K562 (cell line): ENCODE data around the gene LITAF. TPM values are rescaled to one million over a fixed set of nuclear protein-coding genes. Genes with fewer than 3 reads are reported as not detected.
A peak's percentile ranks its signal among the peaks of the same experiment; 100 is the strongest.

ENCODE experiments used
- BHLHE40 ChIP-seq: IDR thresholded peaks from 2 replicates; pipeline ENCODE4 v1.6.1; 2011; ENCODE audit warnings: low read length, improper control_type of control experiment
- CBX3 ChIP-seq, 2 experiments: IDR thresholded peaks; 1 replicate in 1 of 2; 2 replicates in 1 of 2; pipeline ENCODE4 v1.6.1; 2012; ENCODE audit warnings: inconsistent platforms in 2 of 2, low read length in 2 of 2, borderline replicate concordance in 1 of 2, control low read depth in 1 of 2
- ELK1 ChIP-seq: sonication (generic); formaldehyde crosslinking; IDR thresholded peaks from 2 replicates; pipeline ENCODE4 v1.8.1; 2022; ENCODE audit warnings: missing genetic modification reagents
- FOXK1 ChIP-seq: sonication (generic); formaldehyde crosslinking; IDR thresholded peaks from 2 replicates; pipeline ENCODE4 v1.8.0; 2022; ENCODE audit warnings: missing genetic modification reagents, mild to moderate bottlenecking, borderline replicate concordance
- GATAD2A ChIP-seq: fragments of 450-650 bp; IDR thresholded peaks from 2 replicates; pipeline ENCODE4 v1.6.1; 2017
- HMGN3 ChIP-seq: IDR thresholded peaks from 2 replicates; pipeline ENCODE4 v1.6.1; 2011; ENCODE audit warnings: borderline replicate concordance, low read depth, mild to moderate bottlenecking, mixed read lengths, low read length; ENCODE audit not compliant: insufficient read length; ENCODE audit errors: extremely low read depth
- ID3 ChIP-seq, 2 experiments: fragments of 250-450 bp in 1 of 2; fragments of 450-650 bp in 1 of 2; sonication (Bioruptor Pico) in 1 of 2; IDR thresholded peaks; 2 replicates each; pipeline versions ENCODE4 v1.6.1 to v1.8.0; 2016 to 2021; ENCODE audit warnings: mild to moderate bottlenecking in 2 of 2, moderate library complexity in 2 of 2, missing compliant biosample characterization in 1 of 2, missing genetic modification characterization in 1 of 2
- MAX ChIP-seq: sonication (generic); formaldehyde crosslinking; IDR thresholded peaks from 2 replicates; pipeline ENCODE4 v1.9.0; 2022; ENCODE audit warnings: mild to moderate bottlenecking, missing genetic modification reagents
- NKRF ChIP-seq: fragments of 450-650 bp; IDR thresholded peaks from 2 replicates; pipeline ENCODE4 v1.6.1; 2016; ENCODE audit warnings: borderline replicate concordance
- POLR2A ChIP-seq: fragments of 450-650 bp; conservative IDR thresholded peaks from 2 replicates; pipeline ENCODE4 v1.6.1; 2016
- RCOR1 ChIP-seq, 2 experiments: IDR thresholded peaks; 2 replicates each; pipeline ENCODE4 v1.6.1; 2012; ENCODE audit warnings: low read depth in 2 of 2, low read length in 2 of 2, borderline replicate concordance in 1 of 2, improper control_type of control experiment in 1 of 2
- SMAD4 ChIP-seq: fragments of 250-450 bp; sonication (Bioruptor Pico); conservative IDR thresholded peaks from 2 replicates; pipeline ENCODE4 v1.8.0; 2021; ENCODE audit warnings: inconsistent platforms, mild to moderate bottlenecking, moderate library complexity
- SMARCE1 ChIP-seq: fragments of 450-650 bp; IDR thresholded peaks from 2 replicates; pipeline ENCODE4 v1.7.1; 2016; ENCODE audit warnings: mild to moderate bottlenecking
- SNIP1 ChIP-seq: fragments of 450-650 bp; IDR thresholded peaks from 2 replicates; pipeline ENCODE4 v1.7.1; 2017; ENCODE audit warnings: low read depth, mild to moderate bottlenecking
- ZFPM2 ChIP-seq: fragments of 250-450 bp; sonication (Bioruptor Pico); IDR thresholded peaks from 2 replicates; pipeline ENCODE4 v1.5.1; 2022; ENCODE audit warnings: mild to moderate bottlenecking
- ZNF165 ChIP-seq: fragments of 250-450 bp; sonication (Bioruptor Pico); IDR thresholded peaks from 2 replicates; pipeline ENCODE4 v1.4.0; 2020; ENCODE audit warnings: borderline replicate concordance
- ZNF592 ChIP-seq: fragments of 450-650 bp; IDR thresholded peaks from 2 replicates; pipeline ENCODE4 v1.6.1; 2017; ENCODE audit warnings: antibody characterized with exemption, mild to moderate bottlenecking
- ZNF707 ChIP-seq: fragments of 250-450 bp; sonication (Bioruptor Pico); conservative IDR thresholded peaks from 2 replicates; pipeline ENCODE4 v1.8.0; 2022; ENCODE audit warnings: inconsistent platforms, mild to moderate bottlenecking, moderate library complexity
- ZSCAN32 ChIP-seq: fragments of 450-650 bp; formaldehyde crosslinking; IDR thresholded peaks from 2 replicates; pipeline ENCODE4 v1.4.0; 2020; ENCODE audit warnings: mild to moderate bottlenecking, moderate library complexity
- polyA plus RNA-seq, 8 experiments: library from polyadenylated mRNA; depleted of rRNA in 4 of 8; stranded (reverse) in 5 of 8; unstranded in 3 of 8; fragments of >200 nt; fragmentation: Nextera tagmentation in 2 of 8; fragmentation: Illumina TruSeq in 1 of 8; extraction: Ambion mirVana in 2 of 8; extraction: Trizol in 1 of 8; gene quantifications; 2 replicates each; pipeline versions ENCODE4 v1.2.1 to v1.2.3, GENCODE V29; 2011 to 2014; ENCODE audit warnings: inconsistent platforms in 1 of 8, missing spikeins in 1 of 8
- total RNA-seq, 7 experiments: library from RNA; depleted of rRNA in 6 of 7; stranded (reverse); fragments of >200 nt in 6 of 7; fragmentation: Illumina TruSeq in 2 of 7; extraction: Trizol in 2 of 7; gene quantifications; 2 replicates each; pipeline versions ENCODE4 v1.2.1 to v1.2.3, GENCODE V29; 2011 to 2021; ENCODE audit warnings: low replicate concordance in 1 of 7

Gene LITAF
- total and polyA plus RNA-seq, 9 of the 15 experiments (the other 6 are each of a cell fraction or from before 2014, with no cell fraction given) = 4.1 to 17.8 (median 11.9) TPM

- no peak for TF ChIP-seq ZNF592
- no peak for TF ChIP-seq ID3 (CRISPR knock-in tag; IDR thresholded peaks at IDR 0.05)
- TF ChIP-seq ID3 (tag; IDR thresholded peaks at IDR 0.05) = 0 out of 2 replicates have a peak, but pooled peaks have one; percentile 36
- peak; percentile 85 for TF ChIP-seq SMARCE1
- TF ChIP-seq SMAD4 = peak; percentile 88
- no peak for TF ChIP-seq GATAD2A
- TF ChIP-seq ZSCAN32 = peak; percentile 78
- peak; percentile 96 to 100 for TF ChIP-seq RCOR1 (IDR thresholded peaks at IDR 0.05; ENCODE audit: borderline replicate concordance in 1 of 2, low read depth in 2 of 2, low read length in 2 of 2)
- no peak for TF ChIP-seq ZNF165
- peak in 1 of 2 experiments; percentile 92; a peak in 2 of 3 replicates for TF ChIP-seq CBX3 (IDR thresholded peaks at IDR 0.05; ENCODE audit: borderline replicate concordance in 1 of 2, low read length in 2 of 2)
- TF ChIP-seq ELK1 (CRISPR knock-in tag) = no peak
- no peak for TF ChIP-seq ZFPM2 (CRISPR knock-in tag)
- TF ChIP-seq MAX (CRISPR knock-in tag) = no peak; the same call in 1 of the 2 replicates
- TF ChIP-seq BHLHE40 = peak; percentile 85
- no peak for TF ChIP-seq SNIP1
- peak; percentile 20; the same call in 1 of the 2 replicates for TF ChIP-seq FOXK1 (CRISPR knock-in tag)
- TF ChIP-seq NKRF = peak; percentile 65; the same call in 1 of the 2 replicates
- TF ChIP-seq ZNF707 = peak; percentile 53; the same call in 1 of the 2 replicates
- no peak for TF ChIP-seq POLR2A
- TF ChIP-seq HMGN3 = no peak
These were observed 26.9 kb upstream of the LITAF start (continued) for GRCh38 chr16:11613381-11614303.
